Muscle layer of colon (tissue), 2 donors: ENCODE data around the gene EIF4G1.
A peak's percentile ranks its signal among the peaks of the same experiment; 100 is the strongest.
"Not testable (repeated sequence)": the region's sequence is repeated elsewhere in the genome, so short reads cannot be mapped to it uniquely, and the experiment has no call there.

Experiments used
- H3K27ac ChIP-seq: one replicate; pipeline ENCODE4 v1.7.0; 2013; ENCODE audit warnings: low read depth, mild to moderate bottlenecking, low read length, moderate library complexity
- H3K27me3 ChIP-seq, 2 donors: one replicate each; pipeline ENCODE4 v1.7.0; 2013; ENCODE audit warnings: low read length in 2 of 2, mild to moderate bottlenecking in 2 of 2; ENCODE audit not compliant: insufficient read depth in 2 of 2, control insufficient read depth in 1 of 2
- H3K36me3 ChIP-seq: one replicate; pipeline ENCODE4 v1.7.0; 2013; ENCODE audit warnings: mild to moderate bottlenecking, low read length; ENCODE audit not compliant: insufficient read depth
- H3K4me1 ChIP-seq: one replicate; pipeline ENCODE4 v1.7.0; 2013; ENCODE audit warnings: mild to moderate bottlenecking, low read length; ENCODE audit not compliant: insufficient read depth
- H3K4me3 ChIP-seq, 2 donors: one replicate each; pipeline ENCODE4 v1.7.0; 2013; ENCODE audit warnings: low read length in 2 of 2, low read depth in 1 of 2, mild to moderate bottlenecking in 1 of 2, moderate library complexity in 1 of 2
- H3K9ac ChIP-seq: one replicate; pipeline ENCODE4 v1.7.0; 2013; ENCODE audit warnings: low read length
- H3K9me3 ChIP-seq: one replicate; pipeline ENCODE4 v1.7.0; 2013; ENCODE audit warnings: mild to moderate bottlenecking, low read length
- donor health status: abdominal sarcoma.
- donor health status: Adenocarcinoma of cecum.

EIF4G1 gene

GRCh38 chr3:184336547-184337398 lies 22.4 kb downstream of the EIF4G1 start:
- H3K9me3 ChIP-seq, result no peaks in the 10 kb centered on the region
- peaks cover 34% of the 10 kb centered on the region for H3K4me1 ChIP-seq
- H3K36me3 ChIP-seq, result peaks cover 44% of the 10 kb centered on the region

DNA sequence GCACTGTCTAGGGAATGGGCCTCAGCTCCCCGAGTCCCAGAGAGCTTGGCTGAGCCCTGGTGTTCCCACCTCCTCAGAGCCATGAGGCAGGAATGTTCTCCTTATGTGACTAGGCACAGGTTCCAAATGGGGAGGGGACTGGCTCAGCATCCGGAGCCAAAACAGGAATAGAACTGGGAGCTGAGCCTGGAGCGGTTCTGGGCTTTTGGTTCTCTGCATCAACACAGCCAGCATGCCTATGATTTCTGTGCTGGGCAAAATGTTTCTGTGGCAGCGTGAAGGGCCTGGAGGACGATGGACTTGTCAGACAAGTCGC lies 23.0 kb downstream of the EIF4G1 start, which contains the start of gene FAM131A:
Gene FAM131A, plus strand, starts transcription at position 202 of the 316 bp plus-strand sequence. Its CDS starts 31 bp downstream, at position 233.
- peak within 1 kb of the TSS; percentile 86 for H3K27ac ChIP-seq
- peak within 1 kb of the TSS; percentile 98 for H3K9ac ChIP-seq
- H3K27me3 ChIP-seq, result no peaks in the 10 kb centered on the region
- H3K36me3 ChIP-seq, result peaks cover 43% of the 10 kb centered on the region
- H3K4me1 ChIP-seq, result peaks cover 34% of the 10 kb centered on the region
- H3K4me3 ChIP-seq, result peak within 1 kb of the TSS; percentile 82 to 87
- H3K9me3 ChIP-seq, result no peaks in the 10 kb centered on the region

More at GRCh38 chr3:184336547-184337398, 22.4 kb downstream of the EIF4G1 start:
- Histone ChIP-seq H3K27me3 (no peaks in the 10 kb centered on the region), H3K4me3 (peak overlapping the region; percentile 82 to 87), H3K27ac (peak overlapping the region; percentile 86), H3K9ac (peak overlapping the region; percentile 98)

DNA sequence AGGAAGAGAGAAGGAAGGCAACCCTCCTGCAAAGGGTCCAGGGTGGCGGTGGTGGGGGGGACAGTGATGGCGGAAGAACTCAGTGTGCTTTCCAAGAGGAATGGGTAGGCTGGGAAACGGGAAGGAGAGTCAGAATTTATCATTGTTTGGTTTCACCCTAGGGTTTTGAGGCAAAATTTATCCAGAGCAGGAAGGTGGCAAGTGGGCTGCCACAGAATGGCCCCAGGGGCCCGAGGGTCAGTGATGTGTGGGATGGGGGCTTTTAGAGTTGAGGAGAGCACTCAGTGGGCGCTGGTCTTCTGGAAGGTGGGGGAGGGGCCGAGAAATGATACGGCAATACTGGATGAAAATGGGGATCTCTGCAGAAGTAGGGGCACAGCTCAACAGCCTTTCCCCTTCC lies 23.6 kb downstream of the EIF4G1 start:
- Histone ChIP-seq H3K36me3 (peaks cover 43% of the 10 kb centered on the region), H3K9ac (peak overlapping the region; percentile 98), H3K27me3 (no peaks in the 10 kb centered on the region), H3K27ac (peak overlapping the region; percentile 86), H3K9me3 (no peaks in the 10 kb centered on the region), H3K4me3 (peak overlapping the region in 1 of 2 donors; percentile 87), H3K4me1 (peaks cover 34% of the 10 kb centered on the region)

DNA sequence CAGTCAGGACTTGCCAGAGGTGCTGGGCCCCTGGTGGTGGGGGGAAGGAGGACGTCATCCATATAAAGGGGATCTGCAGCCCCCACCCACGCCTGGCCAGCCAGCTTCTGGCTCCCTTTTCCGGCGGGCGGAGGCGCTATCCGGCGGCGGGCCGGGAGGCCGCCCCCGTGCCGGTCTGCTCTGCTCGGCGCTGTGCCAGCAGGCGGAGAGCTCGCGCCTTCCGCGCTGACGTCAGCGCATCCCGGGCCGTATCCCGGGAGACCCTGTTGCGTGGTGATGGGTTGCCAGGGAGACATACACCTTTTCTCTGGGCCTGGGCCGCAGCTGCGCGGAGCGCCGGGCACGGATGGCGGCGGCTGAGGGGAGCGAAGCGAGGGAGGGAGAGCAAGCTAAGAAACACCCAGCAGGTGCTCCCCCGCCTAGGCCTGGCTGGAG lies 24.1 kb downstream of the EIF4G1 start:
- H3K36me3 ChIP-seq, result peaks cover 43% of the 10 kb centered on the region
- H3K9ac ChIP-seq, result peak overlapping the region; percentile 98
- H3K27me3 ChIP-seq, result no peaks in the 10 kb centered on the region
- peak overlapping the region; percentile 62 to 87 for H3K4me3 ChIP-seq
- no peaks in the 10 kb centered on the region for H3K9me3 ChIP-seq
- peak overlapping the region; percentile 86 for H3K27ac ChIP-seq
- H3K4me1 ChIP-seq, result peaks cover 34% of the 10 kb centered on the region

DNA sequence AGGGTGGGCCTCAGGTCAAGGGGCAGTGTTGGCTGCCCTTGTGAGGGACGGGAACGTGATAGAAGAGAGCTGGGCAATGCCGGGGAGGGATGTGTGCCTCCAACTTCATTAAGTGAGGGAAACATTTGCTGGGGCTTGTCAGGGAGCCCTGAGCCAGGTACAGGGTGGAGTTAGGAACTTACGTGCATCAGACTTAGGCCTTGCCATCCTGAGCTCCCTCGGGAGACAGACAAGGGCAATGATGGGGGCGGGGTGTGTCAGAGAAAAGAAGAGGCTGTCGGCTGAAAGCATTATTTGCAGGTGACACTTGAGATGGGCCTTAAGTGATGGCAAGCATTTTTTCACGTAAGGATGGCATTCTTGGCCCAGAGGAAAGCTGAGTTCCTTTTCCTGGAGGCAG lies 24.6 kb downstream of the EIF4G1 start:
- Histone ChIP-seq H3K4me1 (peaks cover 34% of the 10 kb centered on the region), H3K27ac (peak overlapping the region; percentile 86), H3K9me3 (no peaks in the 10 kb centered on the region), H3K4me3 (peak overlapping the region; percentile 62 to 66), H3K9ac (peak overlapping the region; percentile 80), H3K27me3 (no peaks in the 10 kb centered on the region), H3K36me3 (peaks cover 41% of the 10 kb centered on the region)

- peaks cover 40% of the 10 kb centered on the region for H3K36me3 ChIP-seq
- H3K4me3 ChIP-seq, H3K27me3 ChIP-seq, H3K9me3 ChIP-seq, H3K9ac ChIP-seq: not testable (repeated sequence)
- peak overlapping the region; percentile 86 for H3K27ac ChIP-seq
- H3K4me1 ChIP-seq, result peaks cover 34% of the 10 kb centered on the region
Observed at GRCh38 chr3:184339451-184340135, 25.2 kb downstream of the EIF4G1 start.

- Histone ChIP-seq H3K9ac (no peak overlapping the region), H3K4me3 (no peak overlapping the region), H3K9me3 (no peaks in the 10 kb centered on the region), H3K36me3 (peaks cover 44% of the 10 kb centered on the region), H3K27me3 (no peaks in the 10 kb centered on the region), H3K27ac (no peak overlapping the region), H3K4me1 (peaks cover 27% of the 10 kb centered on the region)
Observed at GRCh38 chr3:184341925-184342324, 27.5 kb downstream of the EIF4G1 start.

GRCh38 chr3:184343200-184343876 lies 28.9 kb downstream of the EIF4G1 start:
- Histone ChIP-seq H3K27ac (no peak overlapping the region), H3K9me3 (no peaks in the 10 kb centered on the region), H3K4me3 (no peak overlapping the region), H3K36me3 (peaks cover 44% of the 10 kb centered on the region), H3K4me1 (peaks cover 13% of the 10 kb centered on the region), H3K27me3 (no peaks in the 10 kb centered on the region), H3K9ac (no peak overlapping the region)

- H3K4me3 ChIP-seq, result no peak overlapping the region
- H3K9ac ChIP-seq, result no peak overlapping the region
- H3K4me1 ChIP-seq, result peaks cover 1% of the 10 kb centered on the region
- H3K36me3 ChIP-seq, result peaks cover 44% of the 10 kb centered on the region
- H3K27me3 ChIP-seq, result no peaks in the 10 kb centered on the region
- no peak overlapping the region for H3K27ac ChIP-seq
- H3K9me3 ChIP-seq, result no peaks in the 10 kb centered on the region
Observed at GRCh38 chr3:184344579-184345316, 30.3 kb downstream of the EIF4G1 start.

DNA sequence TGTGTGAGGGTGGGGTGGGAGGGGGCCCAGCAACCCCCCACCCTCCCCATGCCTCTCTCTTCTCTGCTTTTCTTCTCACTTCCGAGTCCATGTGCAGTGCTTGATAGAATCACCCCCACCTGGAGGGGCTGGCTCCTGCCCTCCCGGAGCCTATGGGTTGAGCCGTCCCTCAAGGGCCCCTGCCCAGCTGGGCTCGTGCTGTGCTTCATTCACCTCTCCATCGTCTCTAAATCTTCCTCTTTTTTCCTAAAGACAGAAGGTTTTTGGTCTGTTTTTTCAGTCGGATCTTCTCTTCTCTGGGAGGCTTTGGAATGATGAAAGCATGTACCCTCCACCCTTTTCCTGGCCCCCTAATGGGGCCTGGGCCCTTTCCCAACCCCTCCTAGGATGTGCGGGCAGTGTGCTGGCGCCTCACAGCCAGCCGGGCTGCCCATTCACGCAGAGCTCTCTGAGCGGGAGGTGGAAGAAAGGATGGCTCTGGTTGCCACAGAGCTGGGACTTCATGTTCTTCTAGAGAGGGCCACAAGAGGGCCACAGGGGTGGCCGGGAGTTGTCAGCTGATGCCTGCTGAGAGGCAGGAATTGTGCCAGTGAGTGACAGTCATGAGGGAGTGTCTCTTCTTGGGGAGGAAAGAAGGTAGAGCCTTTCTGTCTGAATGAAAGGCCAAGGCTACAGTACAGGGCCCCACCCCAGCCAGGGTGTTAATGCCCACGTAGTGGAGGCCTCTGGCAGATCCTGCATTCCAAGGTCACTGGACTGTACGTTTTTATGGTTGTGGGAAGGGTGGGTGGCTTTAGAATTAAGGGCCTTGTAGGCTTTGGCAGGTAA lies 31.1 kb downstream of the EIF4G1 start:
- H3K4me1 ChIP-seq, result no peaks in the 10 kb centered on the region
- H3K4me3 ChIP-seq, result no peak overlapping the region
- H3K9me3 ChIP-seq, result no peaks in the 10 kb centered on the region
- H3K27me3 ChIP-seq, result no peaks in the 10 kb centered on the region
- peaks cover 44% of the 10 kb centered on the region for H3K36me3 ChIP-seq
- H3K27ac ChIP-seq, result no peak overlapping the region
- H3K9ac ChIP-seq, result no peak overlapping the region
